OCI-M1 (cell line): ENCODE data around the gene CASZ1.

Experiments
- DNase-seq: peaks from one replicate; lab custom pipeline; 2025; lab: John Stamatoyannopoulos, UW

CASZ1 gene

GRCh38 chr1:10671622-10672342 is 124.7 kb downstream of the CASZ1 start:
- DNase-seq = no peak

GRCh38 chr1:10671090-10671489 is 125.4 kb downstream of the CASZ1 start:
- DNase-seq = no peak

- no peak for DNase-seq
These were observed 126.3 kb downstream of the CASZ1 start for GRCh38 chr1:10670190-10670589.

- no peak for DNase-seq
These were observed 126.9 kb downstream of the CASZ1 start for GRCh38 chr1:10669570-10669969.

GRCh38 chr1:10667861-10668761 is 128.3 kb downstream of the CASZ1 start:
- DNase-seq = no peak

- DNase-seq = no peak
These were observed 130.3 kb downstream of the CASZ1 start for GRCh38 chr1:10665930-10666850.

GRCh38 chr1:10665226-10665625 is 131.2 kb downstream of the CASZ1 start:
- DNase-seq = no peak

GRCh38 chr1:10664251-10664650 is 132.2 kb downstream of the CASZ1 start:
- no peak for DNase-seq

- DNase-seq = no peak
These were observed 132.8 kb downstream of the CASZ1 start for GRCh38 chr1:10663678-10664035.

- DNase-seq = no peak
These were observed 133.4 kb downstream of the CASZ1 start for GRCh38 chr1:10662824-10663677.

GRCh38 chr1:10662090-10662688 is 134.3 kb downstream of the CASZ1 start:
- no peak for DNase-seq

- no peak for DNase-seq
These were observed 135.0 kb downstream of the CASZ1 start for GRCh38 chr1:10661453-10661852.

- DNase-seq = no peak
These were observed 136.6 kb downstream of the CASZ1 start for GRCh38 chr1:10659646-10660540.

- no peak for DNase-seq
These were observed 137.2 kb downstream of the CASZ1 start for GRCh38 chr1:10659218-10659617.

- no peak for DNase-seq
These were observed 137.9 kb downstream of the CASZ1 start for GRCh38 chr1:10658396-10659066.

- DNase-seq = no peak
These were observed 139.2 kb downstream of the CASZ1 start for GRCh38 chr1:10657088-10657847.

- DNase-seq = no peak
These were observed 140.0 kb downstream of the CASZ1 start for GRCh38 chr1:10656431-10656830.

GRCh38 chr1:10655002-10655401 is 141.4 kb downstream of the CASZ1 start:
- DNase-seq = no peak
